ENCODE data around the gene EYS. TPM values are rescaled to one million over a fixed set of nuclear protein-coding genes. Genes with fewer than 3 reads are reported as not detected.

The EYS gene
- total RNA-seq, 1 experiment from 2014 or later, result not detected

GRCh38 chr6:63887002-63887751, 1819.8 kb downstream of the EYS start:
- ChIA-PET CTCF (no interaction called here), POLR2A (no interaction called here)
- DNase-seq, result no peak
- peaks cover 15% of the 10 kb centered on the region for H3K27me3 Mint-ChIP-seq (ENCODE audit: insufficient read depth, unreplicated experiment)
- intact Hi-C loops (cut with micrococcal nuclease; ENCODE audit: unreplicated experiment), result no loop called here
- no TSS peak for BruUV-seq (replicated peaks)
- no peak overlapping the region for H3K4me3 Mint-ChIP-seq (ENCODE audit: unreplicated experiment)
- H3K27ac Mint-ChIP-seq (ENCODE audit: unreplicated experiment), result no peak overlapping the region
- Histone ChIP-seq H3K4me3 (ENCODE audit: low read depth, low read length) (no peak overlapping the region), H3K36me3 (ENCODE audit: control insufficient read depth, insufficient read depth, low read length) (no peaks in the 10 kb centered on the region), H3K4me1 (no peaks in the 10 kb centered on the region), H3K27me3 (replicated peaks; ENCODE audit: control insufficient read depth, insufficient read depth, low read length) (no peaks in the 10 kb centered on the region), H3K9me3 (no peaks in the 10 kb centered on the region)
- no peaks in the 10 kb centered on the region for H3K36me3 Mint-ChIP-seq (ENCODE audit: insufficient read depth, unreplicated experiment)
- H3K9me3 Mint-ChIP-seq (ENCODE audit: unreplicated experiment), result no peaks in the 10 kb centered on the region
- H3K4me1 Mint-ChIP-seq (ENCODE audit: low read depth, unreplicated experiment), result no peaks in the 10 kb centered on the region
- TF ChIP-seq, protein P1, sequence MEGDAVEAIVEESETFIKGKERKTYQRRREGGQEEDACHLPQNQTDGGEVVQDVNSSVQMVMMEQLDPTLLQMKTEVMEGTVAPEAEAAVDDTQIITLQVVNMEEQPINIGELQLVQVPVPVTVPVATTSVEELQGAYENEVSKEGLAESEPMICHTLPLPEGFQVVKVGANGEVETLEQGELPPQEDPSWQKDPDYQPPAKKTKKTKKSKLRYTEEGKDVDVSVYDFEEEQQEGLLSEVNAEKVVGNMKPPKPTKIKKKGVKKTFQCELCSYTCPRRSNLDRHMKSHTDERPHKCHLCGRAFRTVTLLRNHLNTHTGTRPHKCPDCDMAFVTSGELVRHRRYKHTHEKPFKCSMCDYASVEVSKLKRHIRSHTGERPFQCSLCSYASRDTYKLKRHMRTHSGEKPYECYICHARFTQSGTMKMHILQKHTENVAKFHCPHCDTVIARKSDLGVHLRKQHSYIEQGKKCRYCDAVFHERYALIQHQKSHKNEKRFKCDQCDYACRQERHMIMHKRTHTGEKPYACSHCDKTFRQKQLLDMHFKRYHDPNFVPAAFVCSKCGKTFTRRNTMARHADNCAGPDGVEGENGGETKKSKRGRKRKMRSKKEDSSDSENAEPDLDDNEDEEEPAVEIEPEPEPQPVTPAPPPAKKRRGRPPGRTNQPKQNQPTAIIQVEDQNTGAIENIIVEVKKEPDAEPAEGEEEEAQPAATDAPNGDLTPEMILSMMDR (IDR thresholded peaks at IDR 0.05; ENCODE audit: insufficient read depth in 1 of 2, low read depth in 1 of 2, low read length in 1 of 2, severe bottlenecking in 1 of 2, unreplicated experiment in 1 of 2), result no peak

GRCh38 chr6:63886341-63886740, 1820.7 kb downstream of the EYS start:
- POLR2A ChIA-PET, result no interaction called here
- BruUV-seq (replicated peaks), result no TSS peak
- H3K36me3 Mint-ChIP-seq (ENCODE audit: insufficient read depth, unreplicated experiment), result no peaks in the 10 kb centered on the region
- Histone ChIP-seq H3K4me1 (no peaks in the 10 kb centered on the region), H3K4me3 (ENCODE audit: low read depth, low read length) (no peak overlapping the region), H3K9me3 (no peaks in the 10 kb centered on the region), H3K36me3 (ENCODE audit: control insufficient read depth, insufficient read depth, low read length) (no peaks in the 10 kb centered on the region), H3K27me3 (replicated peaks; ENCODE audit: control insufficient read depth, insufficient read depth, low read length) (no peaks in the 10 kb centered on the region)
- no peak overlapping the region for H3K4me3 Mint-ChIP-seq (ENCODE audit: unreplicated experiment)
- H3K27ac Mint-ChIP-seq (ENCODE audit: unreplicated experiment), result no peak overlapping the region
- no peaks in the 10 kb centered on the region for H3K4me1 Mint-ChIP-seq (ENCODE audit: low read depth, unreplicated experiment)
- no peak for DNase-seq
- H3K9me3 Mint-ChIP-seq (ENCODE audit: unreplicated experiment), result no peaks in the 10 kb centered on the region
- H3K27me3 Mint-ChIP-seq (ENCODE audit: insufficient read depth, unreplicated experiment), result peaks cover 15% of the 10 kb centered on the region
- intact Hi-C loops (cut with micrococcal nuclease; ENCODE audit: unreplicated experiment), result no loop called here
- CTCF ChIA-PET, result no interaction called here
- TF ChIP-seq, protein P1 (IDR thresholded peaks at IDR 0.05; ENCODE audit: insufficient read depth in 1 of 2, low read depth in 1 of 2, low read length in 1 of 2, severe bottlenecking in 1 of 2, unreplicated experiment in 1 of 2), result no peak

DNA sequence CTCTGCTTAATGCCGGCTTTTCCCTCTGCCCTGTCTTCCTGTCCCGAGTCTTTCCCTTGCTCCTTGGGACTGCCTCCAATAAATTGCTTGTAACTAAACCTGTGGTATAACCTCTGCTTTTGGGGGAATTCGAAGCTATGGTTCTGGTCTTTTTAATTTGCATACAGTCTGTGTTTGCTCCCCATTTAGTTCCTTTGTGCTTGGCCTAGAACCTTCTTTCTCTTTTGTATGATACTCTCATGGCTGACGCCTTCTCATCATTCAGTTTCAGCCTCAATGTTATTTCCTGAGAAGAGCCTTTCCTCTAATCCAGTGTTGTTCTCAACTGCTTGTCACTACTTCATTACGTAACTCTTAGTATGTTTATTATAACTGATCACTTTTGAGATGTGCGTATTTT, 1823.4 kb downstream of the EYS start:
- no peaks in the 10 kb centered on the region for H3K4me1 Mint-ChIP-seq (ENCODE audit: low read depth, unreplicated experiment)

More for the DNA sequence above, 1823.4 kb downstream of the EYS start:
- no peak overlapping the region for H3K4me3 Mint-ChIP-seq (ENCODE audit: unreplicated experiment)
- H3K27me3 Mint-ChIP-seq (ENCODE audit: insufficient read depth, unreplicated experiment), result peaks cover 13% of the 10 kb centered on the region
- H3K27ac Mint-ChIP-seq (ENCODE audit: unreplicated experiment), result no peak overlapping the region
- CTCF ChIA-PET, result interaction anchor here (0.6 kb wide), 1 partner anchor 41 kb away, joined by 3 read pairs; no protein-coding TSS in a partner anchor
- Histone ChIP-seq H3K4me1 (no peaks in the 10 kb centered on the region), H3K9me3 (no peaks in the 10 kb centered on the region), H3K27me3 (replicated peaks; ENCODE audit: control insufficient read depth, insufficient read depth, low read length) (no peaks in the 10 kb centered on the region), H3K36me3 (ENCODE audit: control insufficient read depth, insufficient read depth, low read length) (no peaks in the 10 kb centered on the region), H3K4me3 (ENCODE audit: low read depth, low read length) (no peak overlapping the region)
- no TSS peak for BruUV-seq (replicated peaks)
- POLR2A ChIA-PET, result no interaction called here
- intact Hi-C loops (cut with micrococcal nuclease; ENCODE audit: unreplicated experiment), result no loop called here
- H3K9me3 Mint-ChIP-seq (ENCODE audit: unreplicated experiment), result no peaks in the 10 kb centered on the region
- H3K36me3 Mint-ChIP-seq (ENCODE audit: insufficient read depth, unreplicated experiment), result no peaks in the 10 kb centered on the region
- TF ChIP-seq, protein P1 (IDR thresholded peaks at IDR 0.05; ENCODE audit: insufficient read depth in 1 of 2, low read depth in 1 of 2, low read length in 1 of 2, severe bottlenecking in 1 of 2, unreplicated experiment in 1 of 2), result no peak
- no peak for DNase-seq

Data from Caco-2 (cell line).